Bronchial epithelial cell (primary cell): Measurements from ENCODE around the gene ACTN2. TPM values are rescaled to one million over a fixed set of nuclear protein-coding genes. Genes with fewer than 3 reads are reported as not detected.
A peak's percentile ranks its signal among the peaks of the same experiment; 100 is the strongest.

Source experiments
- DNase-seq: peaks from one replicate; pipeline ENCODE4 v3.0.0-alpha.2; 2010; ENCODE audit warnings: low read depth
- FAIRE-seq: peaks from 2 replicates; lab custom pipeline; 2011; peaks lifted over from hg19 to GRCh38; lab: Jason Lieb, UNC
- H3K27me3 ChIP-seq: 2 replicates; pipeline ENCODE4 v1.5.1; 2011; ENCODE audit warnings: low read length; ENCODE audit not compliant: control insufficient read depth, insufficient read depth
- H3K36me3 ChIP-seq: 2 replicates; pipeline ENCODE4 v1.5.1; 2011; ENCODE audit warnings: low read length; ENCODE audit not compliant: control insufficient read depth, insufficient read depth
- H3K4me3 ChIP-seq: 2 replicates; pipeline ENCODE4 v1.5.1; 2011; ENCODE audit warnings: mild to moderate bottlenecking, low read depth, low read length, control low read depth
- total RNA-seq: library from RNA; depleted of rRNA; stranded (reverse); fragments of >200 nt; gene quantifications from 2 replicates; pipeline ENCODE4 v1.2.1, GENCODE V29; 2014
- TF ChIP-seq, protein P1 (sequence below): IDR thresholded peaks from 2 replicates; pipeline ENCODE4 v1.5.1; 2011; ENCODE audit warnings: mild to moderate bottlenecking, moderate library complexity, low read length, control low read depth, inconsistent platforms; ENCODE audit not compliant: insufficient read depth, severe bottlenecking

The ACTN2 gene
- total RNA-seq = 0.79 TPM in 1 of 2 replicates, not detected in the other

DNA sequence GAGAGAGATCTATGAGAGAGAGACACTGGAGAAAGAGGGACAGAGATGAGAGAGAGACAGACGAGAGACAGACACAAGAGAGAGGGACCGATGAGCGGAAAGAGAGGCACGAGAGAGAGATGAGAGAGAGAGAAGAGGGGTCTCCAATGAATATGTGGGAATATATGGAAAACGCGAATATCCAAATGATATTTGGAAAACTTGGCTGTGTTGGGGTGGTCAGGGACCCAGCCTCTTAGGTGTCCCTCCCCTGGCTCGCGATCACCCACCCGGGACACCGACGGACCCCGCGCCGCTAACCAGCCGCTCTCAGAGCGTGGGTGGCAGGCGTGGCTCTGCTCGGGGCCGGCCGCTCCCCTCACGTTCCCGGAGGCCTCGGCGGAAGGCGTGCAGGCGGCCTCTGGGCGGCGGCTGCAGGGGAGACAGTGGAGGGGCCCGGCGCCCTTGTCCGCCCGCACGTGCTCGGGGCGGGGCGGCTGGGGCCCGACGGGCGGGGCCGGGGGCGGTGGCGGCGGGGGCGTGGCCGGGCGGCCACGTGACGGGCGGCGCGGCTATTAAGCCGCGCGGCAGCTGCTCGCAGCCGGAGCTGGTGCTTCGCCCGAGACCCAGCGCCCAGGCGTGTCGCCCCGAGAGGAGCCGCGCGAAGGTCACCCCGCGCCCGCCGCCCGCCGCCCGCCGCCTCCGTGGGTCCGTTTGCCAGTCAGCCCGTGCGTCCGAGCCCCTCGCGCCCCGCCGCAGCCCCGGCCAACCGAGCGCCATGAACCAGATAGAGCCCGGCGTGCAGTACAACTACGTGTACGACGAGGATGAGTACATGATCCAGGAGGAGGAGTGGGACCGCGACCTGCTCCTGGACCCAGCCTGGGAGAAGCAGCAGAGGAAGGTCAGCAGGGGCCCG, at the start of gene ACTN2:
ACTN2 (plus strand) TSS at position 583 of the 898 bp plus-strand sequence; CDS start at position 758, 175 bp downstream.
- Histone ChIP-seq H3K36me3 (no peaks in the 10 kb centered on the region), H3K27me3 (peaks cover 8% of the 10 kb centered on the region), H3K4me3 (peak within 1 kb of the TSS; percentile 28)
- FAIRE-seq = no peak
- no peak for DNase-seq
- TF ChIP-seq, protein P1, sequence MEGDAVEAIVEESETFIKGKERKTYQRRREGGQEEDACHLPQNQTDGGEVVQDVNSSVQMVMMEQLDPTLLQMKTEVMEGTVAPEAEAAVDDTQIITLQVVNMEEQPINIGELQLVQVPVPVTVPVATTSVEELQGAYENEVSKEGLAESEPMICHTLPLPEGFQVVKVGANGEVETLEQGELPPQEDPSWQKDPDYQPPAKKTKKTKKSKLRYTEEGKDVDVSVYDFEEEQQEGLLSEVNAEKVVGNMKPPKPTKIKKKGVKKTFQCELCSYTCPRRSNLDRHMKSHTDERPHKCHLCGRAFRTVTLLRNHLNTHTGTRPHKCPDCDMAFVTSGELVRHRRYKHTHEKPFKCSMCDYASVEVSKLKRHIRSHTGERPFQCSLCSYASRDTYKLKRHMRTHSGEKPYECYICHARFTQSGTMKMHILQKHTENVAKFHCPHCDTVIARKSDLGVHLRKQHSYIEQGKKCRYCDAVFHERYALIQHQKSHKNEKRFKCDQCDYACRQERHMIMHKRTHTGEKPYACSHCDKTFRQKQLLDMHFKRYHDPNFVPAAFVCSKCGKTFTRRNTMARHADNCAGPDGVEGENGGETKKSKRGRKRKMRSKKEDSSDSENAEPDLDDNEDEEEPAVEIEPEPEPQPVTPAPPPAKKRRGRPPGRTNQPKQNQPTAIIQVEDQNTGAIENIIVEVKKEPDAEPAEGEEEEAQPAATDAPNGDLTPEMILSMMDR = no peak

DNA sequence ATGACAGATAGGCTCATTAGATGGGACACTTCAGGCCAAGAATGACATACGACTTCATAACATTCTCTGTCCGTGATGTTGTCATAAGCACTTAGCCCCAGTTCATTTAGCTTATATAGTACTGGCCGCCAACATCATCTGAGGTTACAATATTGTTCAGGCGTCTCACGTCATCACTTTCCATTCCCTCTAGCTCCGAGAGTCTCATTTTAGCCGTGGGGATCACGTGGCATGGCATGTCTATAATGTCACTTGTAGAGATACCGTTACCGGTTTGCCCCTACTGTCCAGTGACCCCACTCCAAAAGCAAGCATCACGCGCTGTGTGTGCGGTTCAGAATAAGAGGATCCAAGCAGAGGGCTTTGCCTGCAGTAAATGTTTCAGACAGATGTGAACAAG, 47.4 kb upstream of the ACTN2 start:
- TF ChIP-seq, protein P1 = no peak
- DNase-seq = no peak
- Histone ChIP-seq H3K36me3 (no peaks in the 10 kb centered on the region), H3K27me3 (no peaks in the 10 kb centered on the region), H3K4me3 (no peak overlapping the region)
- no peak for FAIRE-seq

DNA sequence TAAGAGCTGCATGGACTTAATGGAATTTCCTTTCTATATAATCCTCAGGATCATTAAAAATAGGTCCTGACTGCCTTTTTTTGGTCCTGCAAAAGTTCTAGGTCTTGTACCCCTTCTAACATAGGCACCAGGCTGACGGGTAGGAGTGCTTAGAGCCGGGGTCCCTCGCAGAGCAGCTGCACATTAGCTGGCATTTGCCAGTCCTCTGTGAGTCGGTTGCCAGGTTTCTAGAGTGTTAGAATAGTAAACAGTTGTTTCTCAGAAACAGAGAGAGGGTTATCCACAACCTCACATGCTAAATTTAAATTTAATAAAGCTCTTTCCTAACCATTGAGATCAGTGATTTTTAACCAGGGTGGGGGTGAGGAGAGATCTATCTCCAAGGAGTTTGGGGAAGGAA, 46.6 kb upstream of the ACTN2 start:
- DNase-seq (no peak), FAIRE-seq (no peak)
- TF ChIP-seq, protein P1 = no peak
- Histone ChIP-seq H3K4me3 (no peak overlapping the region), H3K27me3 (no peaks in the 10 kb centered on the region), H3K36me3 (no peaks in the 10 kb centered on the region)

DNA sequence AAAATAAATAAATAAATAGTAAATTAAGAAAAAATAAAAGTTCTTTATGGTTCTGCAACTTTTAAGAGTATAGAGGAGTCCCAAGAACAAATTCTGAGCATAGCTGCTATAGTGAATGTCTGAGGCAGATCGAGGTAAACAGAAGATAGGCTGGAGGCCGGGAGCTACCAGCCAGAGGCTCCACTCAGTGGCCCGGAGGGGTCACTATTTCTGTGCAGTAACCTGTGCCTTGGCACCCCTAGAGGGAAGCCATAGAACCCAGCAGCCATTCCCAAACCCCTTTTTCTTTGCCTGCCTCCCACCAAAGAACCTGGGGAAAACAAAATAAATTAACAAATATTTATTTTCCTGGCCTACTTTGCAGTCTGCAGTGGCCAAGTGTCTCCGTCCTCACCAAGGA, 43.5 kb upstream of the ACTN2 start:
- no peaks in the 10 kb centered on the region for H3K36me3 ChIP-seq
- H3K4me3 ChIP-seq = no peak overlapping the region
- TF ChIP-seq, protein P1 = no peak
- FAIRE-seq (no peak), DNase-seq (no peak)
- H3K27me3 ChIP-seq = no peaks in the 10 kb centered on the region

DNA sequence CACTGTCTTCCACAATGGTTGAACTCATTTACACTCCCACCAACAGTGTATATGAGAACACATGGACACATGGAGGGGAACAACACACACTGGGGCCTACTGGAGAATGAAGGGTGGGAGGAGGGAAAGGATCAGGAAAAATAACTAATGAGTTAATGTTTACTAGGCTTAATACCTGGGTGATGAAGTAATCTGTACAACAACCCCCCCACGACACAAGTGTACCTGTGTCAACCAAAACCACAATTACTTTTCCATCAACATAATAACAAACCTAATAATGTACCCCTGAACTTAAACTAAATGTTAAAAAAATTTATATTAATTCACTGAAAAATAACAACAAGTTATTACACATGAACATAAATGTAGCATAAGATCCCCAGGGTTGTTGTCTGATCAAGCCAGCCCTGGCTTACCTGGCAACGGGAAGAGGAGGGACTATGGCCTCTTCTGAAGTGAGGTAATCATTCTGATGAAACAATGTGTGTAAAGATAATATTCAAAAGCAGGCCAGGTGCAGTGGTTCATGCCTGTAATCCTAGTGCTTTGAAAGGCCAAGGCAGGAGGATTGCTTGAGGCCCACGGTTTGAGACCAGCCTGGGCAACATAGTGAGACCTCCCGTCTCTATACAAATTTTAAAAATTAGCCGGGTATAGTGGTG, 41.2 kb upstream of the ACTN2 start:
- no peak for FAIRE-seq

More for the DNA sequence above, 41.2 kb upstream of the ACTN2 start:
- no peaks in the 10 kb centered on the region for H3K27me3 ChIP-seq
- TF ChIP-seq, protein P1 = no peak
- H3K36me3 ChIP-seq = no peaks in the 10 kb centered on the region
- DNase-seq = no peak
- H3K4me3 ChIP-seq = no peak overlapping the region
